Psoas muscle (tissue), 8 donors: Measurements from ENCODE around the gene GLIPR2. TPM values are rescaled to one million over a fixed set of nuclear protein-coding genes. Genes with fewer than 3 reads are reported as not detected.
"Not testable (repeated sequence)": the region's sequence is repeated elsewhere in the genome, so short reads cannot be mapped to it uniquely, and the experiment has no call there.

Source experiments
- ATAC-seq, 4 donors: fragments of 200-7000 bp; cut with Tn5 transposase; one replicate each; pipeline ENCODE4 v1.9.1; 2020; ENCODE audit warnings: moderate library complexity in 3 of 4, mild to moderate bottlenecking in 2 of 4
- DNase-seq, 2 donors: peaks; one replicate each; pipeline ENCODE4 v3.0.0-alpha.2; 2020
- H3K27ac ChIP-seq: fragments of 200-600 bp; one replicate; pipeline ENCODE4 v1.8.0; 2022
- H3K27me3 ChIP-seq, 3 donors: fragments of 200-600 bp in 1 of 3; one replicate each; pipeline versions ENCODE4 v1.6.1 to v1.8.0; 2013 to 2022; ENCODE audit warnings: low read length in 2 of 3, mild to moderate bottlenecking in 2 of 3, moderate library complexity in 1 of 3; ENCODE audit not compliant: insufficient read depth in 3 of 3
- H3K36me3 ChIP-seq, 2 donors: fragments of 200-600 bp in 1 of 2; one replicate each; pipeline versions ENCODE4 v1.6.1 to v1.8.0; 2013 to 2022; ENCODE audit warnings: low read depth in 1 of 2, mild to moderate bottlenecking in 1 of 2, moderate library complexity in 1 of 2; ENCODE audit not compliant: insufficient read depth in 1 of 2
- H3K4me1 ChIP-seq: fragments of 200-600 bp; one replicate; pipeline ENCODE4 v1.8.0; 2022
- H3K4me3 ChIP-seq: fragments of 200-600 bp; one replicate; pipeline ENCODE4 v1.8.0; 2022; ENCODE audit warnings: mild to moderate bottlenecking
- H3K9me3 ChIP-seq: fragments of 200-600 bp; one replicate; pipeline ENCODE4 v1.8.0; 2022
- WGBS, 3 donors: extraction: QIAGEN DNeasy Blood & Tissue Kit; methylation state at CpG; one replicate each; pipeline versions ENCODE4 v1.1.6 to v1.1.7; 2013; 5-methylcytosine and 5-hydroxymethylcytosine counted together
- intact Hi-C, 2 donors: fragments of 100-400 bp; cut with DNase I; formaldehyde crosslinking; loops; one replicate each; pipeline versions ENCODE4 v1.11.0 to v1.14.2; 2022
- long read RNA-seq, 2 donors: library from polyadenylated mRNA; unstranded; transcript quantifications; one replicate each; pipeline ENCODE4 v2.0.0, GENCODE V29; 2021
- polyA plus RNA-seq, 3 donors: library from polyadenylated mRNA; stranded (reverse); fragments of 200-250 nt; gene quantifications; one replicate each; pipeline ENCODE4 v1.2.3, GENCODE V29; 2013
- total RNA-seq, 4 donors: library from RNA; stranded (reverse); fragmentation: NEBNext Ultra II Directional in 2 of 4; extraction: Animal tissue kit (Norgen Biotek cat#: 25700) in 2 of 4; gene quantifications; one replicate each; pipeline versions ENCODE4 v1.2.1 to v1.2.4, GENCODE V29; 2021 to 2023
- TF ChIP-seq, protein P1 (sequence below): fragments of 200-600 bp; IDR thresholded peaks from one replicate; pipeline ENCODE4 v1.8.0; 2022; ENCODE audit warnings: antibody characterized with exemption
- donor health status: healthy with polysubstance abuse.
- donor health status: DM: no; HTN: no; CAD: no; lungs with moderate emphysema.
- donor health status: Bipolar disorder and iron deficiency.
- donor health status: healthy.
- donor health status: DM: yes; HTN: yes; CAD: no.
- donor health status: DM: no; HTN: no; CAD: no.
- donor health status: DM: no; HTN: no; CAD: no.
- donor health status: DM: yes; HTN: yes; CAD: no.

The GLIPR2 gene, protein sequence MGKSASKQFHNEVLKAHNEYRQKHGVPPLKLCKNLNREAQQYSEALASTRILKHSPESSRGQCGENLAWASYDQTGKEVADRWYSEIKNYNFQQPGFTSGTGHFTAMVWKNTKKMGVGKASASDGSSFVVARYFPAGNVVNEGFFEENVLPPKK
- 1 to 10 TPM; 3.6 to 6.5 (median 4.9) TPM for total RNA-seq
- 1 to 10 TPM; 2.5 to 3.4 (median 3.2) TPM for polyA plus RNA-seq
- long read RNA-seq, donor 1, partial matches to known transcripts = 0 of 2 reads
- long read RNA-seq, donor 1, other reads (novel, unspliced or antisense) = 1 of 2 reads
- long read RNA-seq, donor 2, partial matches to known transcripts = 0 of 4 reads
- long read RNA-seq, donor 2, other reads (novel, unspliced or antisense) = 1 of 4 reads

DNA sequence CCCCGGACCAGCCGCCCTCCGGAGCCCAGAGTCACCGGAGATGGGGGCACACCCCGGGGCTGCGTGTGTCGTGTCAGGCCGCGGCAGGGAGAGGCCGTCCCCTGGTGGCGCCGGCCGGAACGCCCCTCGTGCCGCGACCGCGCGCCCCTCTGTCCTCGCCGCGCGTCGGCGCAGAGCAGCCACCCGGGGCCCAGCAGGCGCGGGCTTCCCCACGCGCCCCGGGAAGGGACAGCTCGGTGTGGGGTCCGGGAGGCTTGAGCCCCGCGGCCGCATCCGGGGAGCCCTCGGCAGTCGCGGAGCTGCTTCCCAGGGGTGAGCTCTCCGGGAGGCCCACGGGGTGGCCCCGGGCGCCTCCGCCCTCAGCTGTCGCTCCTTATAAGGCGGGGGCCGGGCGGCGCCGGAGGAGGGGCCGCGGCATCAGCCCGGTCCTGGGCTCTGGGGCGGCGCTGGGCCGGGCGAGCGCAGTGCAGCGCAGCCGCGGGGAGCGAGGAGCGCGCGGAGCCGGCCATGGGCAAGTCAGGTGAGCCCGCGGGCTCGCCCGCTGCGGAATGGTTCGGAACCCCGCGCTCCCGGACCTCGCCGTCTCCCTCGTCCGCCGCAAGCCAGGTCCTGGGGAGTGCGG is at the start of gene GLIPR2:
GLIPR2 (plus strand) TSS at position 462 of the 622 bp plus-strand sequence; CDS start at position 508, 46 bp downstream.
- peak within 1 kb of the TSS; percentile 50 for H3K27ac ChIP-seq
- peaks cover 8% of the 10 kb centered on the region for H3K4me1 ChIP-seq
- TF ChIP-seq, protein P1, sequence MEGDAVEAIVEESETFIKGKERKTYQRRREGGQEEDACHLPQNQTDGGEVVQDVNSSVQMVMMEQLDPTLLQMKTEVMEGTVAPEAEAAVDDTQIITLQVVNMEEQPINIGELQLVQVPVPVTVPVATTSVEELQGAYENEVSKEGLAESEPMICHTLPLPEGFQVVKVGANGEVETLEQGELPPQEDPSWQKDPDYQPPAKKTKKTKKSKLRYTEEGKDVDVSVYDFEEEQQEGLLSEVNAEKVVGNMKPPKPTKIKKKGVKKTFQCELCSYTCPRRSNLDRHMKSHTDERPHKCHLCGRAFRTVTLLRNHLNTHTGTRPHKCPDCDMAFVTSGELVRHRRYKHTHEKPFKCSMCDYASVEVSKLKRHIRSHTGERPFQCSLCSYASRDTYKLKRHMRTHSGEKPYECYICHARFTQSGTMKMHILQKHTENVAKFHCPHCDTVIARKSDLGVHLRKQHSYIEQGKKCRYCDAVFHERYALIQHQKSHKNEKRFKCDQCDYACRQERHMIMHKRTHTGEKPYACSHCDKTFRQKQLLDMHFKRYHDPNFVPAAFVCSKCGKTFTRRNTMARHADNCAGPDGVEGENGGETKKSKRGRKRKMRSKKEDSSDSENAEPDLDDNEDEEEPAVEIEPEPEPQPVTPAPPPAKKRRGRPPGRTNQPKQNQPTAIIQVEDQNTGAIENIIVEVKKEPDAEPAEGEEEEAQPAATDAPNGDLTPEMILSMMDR = no peak
- 0% methylated on average over 27 to 83 of the region's 83 CpGs for WGBS, 3 donors
- peaks cover 0 to 34% (median 0%) of the 10 kb centered on the region in 3 donors for H3K27me3 ChIP-seq
- no peaks in the 10 kb centered on the region for H3K9me3 ChIP-seq
- peak within 1 kb of the TSS; percentile 84 for H3K4me3 ChIP-seq
- DNase-seq = peak; percentile 84 to 86
- H3K36me3 ChIP-seq = no peaks in the 10 kb centered on the region
- ATAC-seq = peak; percentile 94 to 97 (median 96)
- intact Hi-C loops = loop anchor here in 1 of 2 donors (5.0 kb wide), 1 partner anchor 121 kb away; the partner anchor contains the start of gene GNE

DNA sequence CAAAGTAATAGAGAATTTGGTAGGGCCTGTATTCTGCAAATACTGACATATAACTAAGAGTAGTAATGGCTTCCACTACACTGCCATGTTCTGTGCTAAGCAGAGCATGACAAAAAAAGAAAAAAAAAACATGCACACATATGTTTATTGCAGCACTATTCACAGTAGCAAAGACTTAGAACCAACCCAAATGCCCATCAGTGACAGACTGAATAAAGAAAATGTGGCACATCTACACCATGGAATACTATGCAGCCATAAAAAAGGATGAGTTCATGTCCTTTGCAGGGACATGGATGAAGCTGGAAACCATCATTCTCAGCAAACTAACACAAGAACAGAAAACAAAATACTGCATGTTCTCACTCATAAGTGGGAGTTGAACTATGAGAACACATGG is 49.5 kb upstream of the GLIPR2 start:
- intact Hi-C loops = loop anchor here in 1 of 2 donors (10.0 kb wide), 1 partner anchor 62 kb away; no protein-coding TSS in a partner anchor
- H3K27ac ChIP-seq, H3K9me3 ChIP-seq, H3K4me1 ChIP-seq, H3K36me3 ChIP-seq, H3K27me3 ChIP-seq, ATAC-seq, DNase-seq, H3K4me3 ChIP-seq: not testable (repeated sequence)

DNA sequence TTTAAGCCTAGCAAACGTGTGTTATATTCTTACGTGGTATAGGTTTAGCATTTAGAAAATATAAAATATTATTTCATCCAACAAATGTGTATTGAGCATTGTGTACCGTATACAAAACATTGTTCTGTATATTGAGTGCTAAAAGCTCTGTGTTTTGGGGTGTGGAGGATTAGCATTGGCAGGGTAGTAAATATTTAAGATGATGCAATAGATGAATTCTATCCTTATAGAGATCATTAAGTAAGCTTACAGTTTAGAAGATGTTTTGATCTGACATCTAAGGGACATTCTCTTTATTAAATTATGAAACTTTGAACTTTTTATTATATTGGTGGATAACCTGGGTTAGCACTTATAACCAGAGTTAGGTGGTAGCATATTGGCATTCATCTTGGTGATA is 48.5 kb upstream of the GLIPR2 start:
- 87 to 95% (median 94%) methylated on average over 3 of the region's 3 CpGs for WGBS, 3 donors
- Histone ChIP-seq H3K4me3 (no peak overlapping the region), H3K36me3 (peaks cover 0 to 7% of the 10 kb centered on the region in 2 donors), H3K27me3 (no peaks in the 10 kb centered on the region), H3K9me3 (no peaks in the 10 kb centered on the region), H3K4me1 (peaks cover 6% of the 10 kb centered on the region), H3K27ac (no peak overlapping the region)
- intact Hi-C loops = loop anchor here in 1 of 2 donors (10.0 kb wide), 1 partner anchor 63 kb away; no protein-coding TSS in a partner anchor
- DNase-seq (no peak), ATAC-seq (no peak)
- TF ChIP-seq, protein P1 = no peak

DNA sequence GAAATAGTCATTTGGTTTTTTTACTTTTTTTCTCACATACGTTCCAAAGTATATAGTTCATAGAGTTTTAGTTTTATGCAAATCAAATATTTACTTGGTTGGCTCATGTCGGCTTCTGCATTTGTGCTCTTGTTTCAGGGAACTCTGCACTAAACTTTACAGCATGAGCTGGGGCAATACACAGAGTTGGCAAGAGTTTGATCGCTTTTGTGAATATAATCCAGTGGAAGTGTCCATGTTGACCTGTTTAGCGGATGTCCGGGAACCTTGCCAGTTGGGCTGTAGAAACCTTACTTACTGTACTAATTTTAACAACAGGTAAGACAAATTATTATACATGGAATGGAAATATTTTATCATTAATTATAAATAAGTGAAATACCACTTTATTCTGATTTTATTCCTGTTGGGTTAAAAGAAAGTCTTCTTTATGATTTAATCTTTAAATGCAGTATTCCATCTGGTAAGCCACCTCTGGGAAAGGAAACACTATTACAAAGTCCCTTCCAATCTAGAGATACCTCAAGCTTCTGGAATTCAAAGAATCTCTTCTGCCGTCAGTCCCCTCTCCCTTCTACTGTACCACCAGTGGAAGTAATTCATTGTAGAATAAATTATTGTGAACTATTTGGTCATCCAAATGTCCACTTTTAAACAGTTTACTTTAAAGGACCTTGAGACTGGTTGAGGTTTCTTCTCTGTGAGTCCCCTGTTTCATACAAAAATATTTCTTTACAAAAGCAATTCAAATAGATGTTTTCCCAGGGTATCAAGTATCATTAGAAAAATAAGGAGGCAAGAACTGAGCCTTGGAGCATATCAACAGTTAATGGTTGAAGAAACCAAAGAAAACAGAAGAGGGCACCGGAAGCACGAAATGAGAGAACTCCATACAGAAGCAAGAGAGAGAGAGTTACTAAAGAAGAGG is 45.2 kb upstream of the GLIPR2 start:
- H3K4me3 ChIP-seq = no peak overlapping the region
- peak overlapping the region; percentile 14 for H3K27ac ChIP-seq
- no peak for ATAC-seq
- DNase-seq = no peak
- WGBS, 3 donors = 36 to 41% (median 37%) methylated on average over 8 of the region's 8 CpGs
- peaks cover 6% of the 10 kb centered on the region for H3K4me1 ChIP-seq
- H3K27me3 ChIP-seq = no peaks in the 10 kb centered on the region
- TF ChIP-seq, protein P1 = no peak
- H3K36me3 ChIP-seq = no peaks in the 10 kb centered on the region
- no peaks in the 10 kb centered on the region for H3K9me3 ChIP-seq
- intact Hi-C loops = no loop called here
